Epithelial cell of esophagus (primary cell): ENCODE results near the gene DLGAP4.
"Not testable (repeated sequence)": the region's sequence is repeated elsewhere in the genome, so short reads cannot be mapped to it uniquely, and the experiment has no call there.

Experiments
- DNase-seq: peaks from one replicate; pipeline ENCODE4 v3.0.0; 2010; ENCODE audit warnings: low read depth
- H3K4me3 ChIP-seq: 2 replicates; pipeline ENCODE4 v1.5.1; 2011; ENCODE audit warnings: mild to moderate bottlenecking, low read length, control low read depth
- TF ChIP-seq, protein P1 (sequence below): IDR thresholded peaks from 2 replicates; pipeline ENCODE4 v1.5.1; 2011; ENCODE audit warnings: low read depth, mild to moderate bottlenecking, low read length, control low read depth, inconsistent platforms; ENCODE audit not compliant: insufficient read depth; ENCODE audit errors: missing control alignments

DLGAP4 gene

DNA sequence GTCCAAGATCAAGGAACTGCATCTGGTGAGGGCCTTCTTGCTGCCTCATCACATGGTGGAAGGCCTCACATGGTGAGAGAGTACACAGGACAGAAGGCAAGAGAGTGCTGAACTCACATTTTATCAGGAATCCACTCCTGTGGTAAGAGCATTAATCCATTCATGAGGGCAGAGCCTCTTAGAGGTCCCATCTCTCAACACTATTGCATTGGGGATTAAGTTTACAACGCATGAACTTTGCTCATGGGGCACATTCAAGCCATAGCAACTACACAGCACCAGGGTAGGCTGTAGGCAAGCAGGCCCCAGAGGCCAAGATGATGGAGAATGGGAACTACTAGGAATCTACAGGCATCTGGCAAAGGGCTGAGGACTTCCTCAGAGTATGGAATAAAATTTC is 257.2 kb downstream of the DLGAP4 start:
- TF ChIP-seq, protein P1, sequence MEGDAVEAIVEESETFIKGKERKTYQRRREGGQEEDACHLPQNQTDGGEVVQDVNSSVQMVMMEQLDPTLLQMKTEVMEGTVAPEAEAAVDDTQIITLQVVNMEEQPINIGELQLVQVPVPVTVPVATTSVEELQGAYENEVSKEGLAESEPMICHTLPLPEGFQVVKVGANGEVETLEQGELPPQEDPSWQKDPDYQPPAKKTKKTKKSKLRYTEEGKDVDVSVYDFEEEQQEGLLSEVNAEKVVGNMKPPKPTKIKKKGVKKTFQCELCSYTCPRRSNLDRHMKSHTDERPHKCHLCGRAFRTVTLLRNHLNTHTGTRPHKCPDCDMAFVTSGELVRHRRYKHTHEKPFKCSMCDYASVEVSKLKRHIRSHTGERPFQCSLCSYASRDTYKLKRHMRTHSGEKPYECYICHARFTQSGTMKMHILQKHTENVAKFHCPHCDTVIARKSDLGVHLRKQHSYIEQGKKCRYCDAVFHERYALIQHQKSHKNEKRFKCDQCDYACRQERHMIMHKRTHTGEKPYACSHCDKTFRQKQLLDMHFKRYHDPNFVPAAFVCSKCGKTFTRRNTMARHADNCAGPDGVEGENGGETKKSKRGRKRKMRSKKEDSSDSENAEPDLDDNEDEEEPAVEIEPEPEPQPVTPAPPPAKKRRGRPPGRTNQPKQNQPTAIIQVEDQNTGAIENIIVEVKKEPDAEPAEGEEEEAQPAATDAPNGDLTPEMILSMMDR, result no peak
- no peak overlapping the region for H3K4me3 ChIP-seq

DNA sequence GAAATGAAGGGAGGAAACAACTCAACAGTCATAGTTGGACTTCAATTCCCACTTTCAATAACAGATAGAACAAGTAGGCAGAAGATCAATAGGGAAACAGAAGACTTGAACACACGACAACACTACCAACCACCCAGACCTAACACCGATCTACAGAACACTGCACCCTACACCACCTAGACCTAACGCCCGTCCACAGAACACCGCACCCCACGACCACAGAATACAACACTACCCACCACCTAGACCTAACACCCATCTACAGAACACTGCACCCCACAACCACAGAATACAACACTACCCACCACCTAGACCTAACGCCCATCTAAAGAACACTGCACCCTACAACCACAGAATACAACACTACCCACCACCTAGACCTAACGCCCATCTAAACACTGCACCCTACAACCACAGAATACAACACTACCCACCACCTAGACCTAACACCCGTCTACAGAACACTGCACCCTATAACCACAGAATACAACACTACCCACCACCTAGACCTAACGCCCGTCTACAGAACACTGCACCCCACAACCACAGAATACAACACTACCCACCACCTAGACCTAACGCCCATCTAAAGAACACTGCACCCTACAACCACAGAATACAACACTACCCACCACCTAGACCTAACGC is 258.1 kb downstream of the DLGAP4 start:
- not testable (repeated sequence) for H3K4me3 ChIP-seq, DNase-seq

More for the DNA sequence above, 257.2 kb downstream of the DLGAP4 start:
- no peak for DNase-seq

DNA sequence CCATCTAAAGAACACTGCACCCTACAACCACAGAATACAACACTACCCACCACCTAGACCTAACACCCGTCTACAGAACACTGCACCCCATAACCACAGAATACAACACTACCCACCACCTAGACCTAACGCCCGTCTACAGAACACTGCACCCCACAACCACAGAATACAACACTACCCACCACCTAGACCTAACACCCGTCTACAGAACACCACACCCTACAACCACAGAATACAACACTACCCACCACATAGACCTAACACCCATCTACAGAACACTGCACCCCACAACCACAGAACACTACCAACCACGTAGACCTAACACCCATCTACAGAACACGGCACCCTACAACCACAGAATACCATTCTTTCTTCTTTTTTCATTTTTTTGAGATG is 258.6 kb downstream of the DLGAP4 start:
- DNase-seq, H3K4me3 ChIP-seq: not testable (repeated sequence)

DNA sequence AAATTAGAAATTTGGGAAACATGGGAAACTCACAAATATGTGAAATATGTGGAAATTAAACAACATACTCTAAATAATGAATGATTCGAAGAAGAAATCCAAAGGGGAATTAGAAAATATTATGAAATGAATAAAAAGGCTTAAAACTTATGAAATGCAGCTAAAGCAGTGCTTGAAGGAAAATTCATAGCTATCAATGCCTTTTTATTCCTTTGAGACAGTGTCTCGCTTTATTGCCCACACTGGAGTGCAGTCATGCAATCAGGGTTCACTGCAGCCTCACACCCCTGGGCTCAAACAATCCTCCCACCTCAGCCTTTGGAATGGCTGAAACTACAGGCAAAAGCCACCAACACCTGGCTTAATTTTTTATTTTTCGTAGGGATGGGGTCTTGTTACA is 259.4 kb downstream of the DLGAP4 start:
- TF ChIP-seq, protein P1, result no peak
- no peak for DNase-seq
- H3K4me3 ChIP-seq, result no peak overlapping the region

DNA sequence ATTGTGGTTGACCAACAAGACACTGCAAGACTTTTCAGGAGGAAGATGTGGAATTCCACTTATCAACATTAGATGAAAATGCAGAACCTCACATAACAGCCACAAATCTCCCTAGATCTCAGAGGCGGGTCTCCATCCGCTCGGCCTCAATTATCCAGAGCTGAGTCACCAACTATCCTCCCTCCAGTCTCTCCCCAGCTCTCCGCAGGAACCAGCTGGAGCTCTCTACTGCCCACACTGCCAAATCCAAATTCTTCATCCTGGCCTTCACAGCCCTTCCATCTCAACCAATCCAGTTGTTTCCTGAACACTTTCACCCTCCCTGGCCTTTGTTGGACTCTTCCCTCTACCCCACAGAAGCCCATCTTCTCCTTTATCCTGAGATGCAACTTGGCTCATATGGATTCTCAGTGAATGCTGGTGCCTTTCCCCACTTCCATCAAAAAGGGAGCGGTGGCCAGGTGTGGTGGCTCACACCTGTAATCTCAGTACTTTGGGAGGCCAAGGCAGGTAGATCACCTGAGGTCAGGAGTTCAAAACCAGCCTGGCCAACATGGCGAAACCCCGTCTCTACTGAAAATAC is 263.8 kb downstream of the DLGAP4 start:
- TF ChIP-seq, protein P1, result no peak
- DNase-seq, result no peak
- no peak overlapping the region for H3K4me3 ChIP-seq

DNA sequence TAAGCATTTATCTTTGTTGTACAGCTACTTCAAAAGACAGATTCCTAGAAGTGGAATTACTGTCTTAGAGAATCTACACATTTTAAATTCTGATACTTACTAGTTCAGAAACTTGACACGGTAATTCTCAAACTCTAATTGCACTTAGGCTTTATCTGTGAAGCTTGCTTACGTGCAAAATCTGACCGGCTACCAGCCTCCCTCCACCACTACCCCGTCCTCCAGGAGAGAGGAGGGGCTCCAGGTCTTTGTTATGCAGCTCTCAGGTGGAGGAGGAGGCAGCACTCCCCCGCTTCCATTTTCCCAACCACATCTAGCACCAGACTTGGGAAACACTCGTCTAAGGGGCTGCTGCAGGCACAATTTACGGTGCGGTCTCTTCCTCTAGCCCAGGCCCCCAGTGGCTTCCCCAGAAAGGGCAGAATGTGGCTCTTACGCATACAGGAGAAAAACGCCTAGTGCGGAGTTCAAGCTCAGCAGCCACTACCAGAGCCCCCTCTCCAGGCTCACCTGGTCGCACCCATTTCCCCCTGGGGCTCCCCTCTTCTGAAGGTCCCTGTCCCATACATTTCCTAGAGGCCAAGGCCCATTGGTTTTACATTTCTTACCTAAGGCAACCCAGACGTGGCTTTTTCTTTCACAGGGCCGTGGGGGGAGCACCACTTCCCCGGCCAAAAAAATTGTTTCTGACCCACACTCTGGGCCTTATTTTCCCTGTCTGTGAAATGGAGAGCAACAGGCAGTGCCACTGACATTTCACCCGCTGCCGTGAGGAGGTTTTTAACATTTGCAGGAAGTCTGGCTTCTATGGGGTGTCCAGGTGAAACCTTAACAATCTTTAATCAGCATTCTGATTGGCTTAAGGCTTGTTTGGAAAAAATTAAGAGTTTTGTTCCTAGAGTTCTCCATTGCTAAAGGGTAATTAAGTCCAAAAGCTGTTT is 265.7 kb downstream of the DLGAP4 start:
- DNase-seq, result no peak
- TF ChIP-seq, protein P1, result no peak
- no peak overlapping the region for H3K4me3 ChIP-seq

DNA sequence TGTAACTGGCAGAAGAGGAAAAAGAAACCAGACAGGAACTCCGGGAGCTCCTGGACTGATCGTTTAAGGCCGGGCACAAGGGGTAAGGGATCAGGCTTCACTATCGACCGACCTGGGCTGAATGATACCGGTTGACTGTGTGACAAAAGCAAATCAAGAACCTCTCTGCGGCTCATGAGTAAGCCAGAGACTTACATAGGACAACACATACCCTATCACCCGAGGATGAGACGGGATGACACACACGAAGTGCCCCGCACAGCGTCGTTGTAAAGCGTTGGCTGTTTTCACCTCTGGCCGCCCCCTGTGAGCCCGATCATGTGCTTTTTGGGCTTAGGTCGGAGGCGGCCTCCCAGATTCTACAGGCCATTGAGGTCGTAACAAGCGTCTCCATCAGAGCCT is 266.6 kb downstream of the DLGAP4 start:
- TF ChIP-seq, protein P1, result no peak
- DNase-seq, result peak; percentile 46
- peak overlapping the region; percentile 15 for H3K4me3 ChIP-seq
